Ovary (tissue), 9 donors: ENCODE results near the gene SGCD. TPM values are rescaled to one million over a fixed set of nuclear protein-coding genes. Genes with fewer than 3 reads are reported as not detected.
A peak's percentile ranks its signal among the peaks of the same experiment; 100 is the strongest.

ENCODE experiments used
- DNase-seq, 5 donors: peaks; one replicate each; pipeline ENCODE4 v3.0.0-alpha.2; 2019 to 2020
- H3K27ac ChIP-seq, 2 donors: fragments of 200-600 bp; one replicate each; pipeline versions ENCODE4 v1.5.1 to v1.8.0; 2019 to 2022
- H3K27me3 ChIP-seq: fragments of 200-600 bp; one replicate; pipeline ENCODE4 v1.8.0; 2022
- H3K36me3 ChIP-seq: fragments of 200-600 bp; sonication (generic); one replicate; pipeline ENCODE4 v1.5.1; 2019
- H3K4me1 ChIP-seq: one replicate; pipeline ENCODE4 v1.8.1; 2013; ENCODE audit warnings: mild to moderate bottlenecking, moderate library complexity; ENCODE audit not compliant: insufficient read depth
- H3K4me3 ChIP-seq: fragments of 200-600 bp; sonication (generic); one replicate; pipeline ENCODE4 v1.5.1; 2017
- H3K9me3 ChIP-seq, 2 donors: fragments of 200-600 bp in 1 of 2; sonication (generic) in 1 of 2; one replicate each; pipeline versions ENCODE4 v1.5.1 to v1.8.1; 2013 to 2019; ENCODE audit warnings: mild to moderate bottlenecking in 1 of 2, moderate library complexity in 1 of 2
- CTCF ChIP-seq, 3 donors: fragments of 450-650 bp in 2 of 3; fragments of 200-600 bp in 1 of 3; IDR thresholded peaks; one replicate each; pipeline versions ENCODE4 v1.5.1 to v1.8.0; 2016 to 2022; ENCODE audit warnings: antibody characterized with exemption in 3 of 3, mild to moderate bottlenecking in 1 of 3
- EP300 ChIP-seq: sonication (generic); formaldehyde crosslinking; IDR thresholded peaks from one replicate; pipeline ENCODE4 v1.6.1; 2017; ENCODE audit warnings: antibody characterized with exemption
- POLR2A ChIP-seq: fragments of 450-650 bp; IDR thresholded peaks from one replicate; pipeline ENCODE4 v1.6.1; 2017; ENCODE audit warnings: antibody characterized with exemption, mild to moderate bottlenecking, moderate library complexity
- WGBS, 3 donors: extraction: QIAGEN DNeasy Blood & Tissue Kit in 1 of 3; methylation state at CpG; one replicate each; pipeline versions ENCODE4 v1.1.5 to v1.1.7; 2013 to 2017; 5-methylcytosine and 5-hydroxymethylcytosine counted together
- intact Hi-C, 4 donors: fragments of 100-400 bp; cut with DNase I; formaldehyde crosslinking; loops; one replicate each; pipeline versions ENCODE4 v1.11.0 to v1.15.1; 2022 to 2023
- polyA plus RNA-seq, 2 donors: library from polyadenylated mRNA; stranded (reverse); fragments of 200-250 nt in 1 of 2; fragments of 350-450 nt in 1 of 2; fragmentation: Illumina TruSeq in 1 of 2; extraction: RNeasy Lipid Tissue Mini Kit (QIAGEN cat#74804) in 1 of 2; gene quantifications; one replicate each; pipeline ENCODE4 v1.2.3, GENCODE V29; 2013 to 2014
- total RNA-seq, 7 donors: library from RNA; depleted of rRNA in 2 of 7; stranded (reverse); fragments of >200 nt in 2 of 7; fragmentation: NEBNext Ultra II Directional in 3 of 7; extraction: Animal tissue kit (Norgen Biotek cat#: 25700) in 3 of 7; gene quantifications; one replicate each; pipeline versions ENCODE4 v1.1.0 to v1.2.4, GENCODE V29; 2016 to 2023
- donor health status: DM: no; HTN: no; CAD: no; lungs with moderate emphysema.
- donor health status: DM: no; HTN: no; CAD: no.
- donor health status: Bipolar disorder and iron deficiency.
- donor health status: DM: yes; HTN: yes; CAD: no.
- donor health status: DM: no; HTN: no; CAD: no.
- donor health status: DM: yes; HTN: yes; CAD: no.

The SGCD gene
- total and polyA plus RNA-seq, 9 donors = 3.7 to 24.0 (median 12.9) TPM

GRCh38 chr5:156474251-156474650 lies 147.3 kb downstream of the SGCD start:
- WGBS, 3 donors = 13 to 27% (median 27%) methylated on average over 5 of the region's 5 CpGs
- H3K27ac ChIP-seq = no peak overlapping the region

GRCh38 chr5:156475182-156476157 lies 148.5 kb downstream of the SGCD start:
- WGBS, 3 donors = 3 to 8% (median 3%) methylated on average over 4 of the region's 4 CpGs
- intact Hi-C loops = no loop called here

More at GRCh38 chr5:156474251-156474650, 147.3 kb downstream of the SGCD start:
- Histone ChIP-seq H3K4me3 (no peak overlapping the region), H3K27me3 (no peaks in the 10 kb centered on the region), H3K4me1 (peaks cover 12% of the 10 kb centered on the region), H3K36me3 (no peaks in the 10 kb centered on the region), H3K9me3 (no peaks in the 10 kb centered on the region)
- DNase-seq = peak; percentile 27 to 46 (median 31)
- no peak for TF ChIP-seq EP300
- no peak for TF ChIP-seq POLR2A
- TF ChIP-seq CTCF (IDR thresholded peaks at IDR 0.05) = no peak
- intact Hi-C loops = no loop called here

GRCh38 chr5:156476158-156476551 lies 149.2 kb downstream of the SGCD start:
- DNase-seq = no peak
- Histone ChIP-seq H3K27me3 (no peaks in the 10 kb centered on the region), H3K4me3 (no peak overlapping the region), H3K4me1 (peaks cover 15% of the 10 kb centered on the region), H3K9me3 (no peaks in the 10 kb centered on the region), H3K36me3 (no peaks in the 10 kb centered on the region), H3K27ac (no peak overlapping the region)
- intact Hi-C loops = no loop called here
- no peak for TF ChIP-seq CTCF (IDR thresholded peaks at IDR 0.05)
- no peak for TF ChIP-seq EP300
- TF ChIP-seq POLR2A = no peak
- 22 to 30% (median 29%) methylated on average over 3 of the region's 3 CpGs for WGBS, 3 donors

More at GRCh38 chr5:156475182-156476157, 148.5 kb downstream of the SGCD start:
- Histone ChIP-seq H3K4me1 (peaks cover 15% of the 10 kb centered on the region), H3K27me3 (no peaks in the 10 kb centered on the region), H3K9me3 (no peaks in the 10 kb centered on the region), H3K4me3 (no peak overlapping the region), H3K27ac (no peak overlapping the region), H3K36me3 (no peaks in the 10 kb centered on the region)
- no peak for TF ChIP-seq EP300
- no peak for TF ChIP-seq CTCF (IDR thresholded peaks at IDR 0.05)
- TF ChIP-seq POLR2A = no peak
- DNase-seq = peak; percentile 62 to 78 (median 65)

GRCh38 chr5:156476678-156477077 lies 149.7 kb downstream of the SGCD start:
- intact Hi-C loops = no loop called here
- Histone ChIP-seq H3K4me1 (peaks cover 15% of the 10 kb centered on the region), H3K27me3 (no peaks in the 10 kb centered on the region), H3K9me3 (no peaks in the 10 kb centered on the region), H3K27ac (no peak overlapping the region), H3K36me3 (no peaks in the 10 kb centered on the region), H3K4me3 (no peak overlapping the region)
- WGBS, 3 donors = 24 to 35% (median 28%) methylated on average over 2 of the region's 2 CpGs
- no peak for DNase-seq
- TF ChIP-seq EP300 = no peak
- no peak for TF ChIP-seq POLR2A
- TF ChIP-seq CTCF (IDR thresholded peaks at IDR 0.05) = no peak
